CD8-positive, alpha-beta memory T cell (primary cell): ENCODE data around the gene DCTN4. TPM values are rescaled to one million over a fixed set of nuclear protein-coding genes. Genes with fewer than 3 reads are reported as not detected.
A peak's percentile ranks its signal among the peaks of the same experiment; 100 is the strongest.

Source experiments
- CTCF ChIA-PET: fragments of 350-600 bp; sonication (Branson Sonifier 250); formaldehyde crosslinking; loops from one replicate; lab custom pipeline; 2021; ENCODE audit warnings: antibody characterized with exemption; lab: Charles Lee
- POLR2A ChIA-PET: fragments of 350-600 bp; sonication (Branson Sonifier 250); formaldehyde crosslinking; loops from one replicate; lab custom pipeline; 2021; ENCODE audit warnings: antibody characterized with exemption; lab: Charles Lee
- DNase-seq, 5 donors: peaks; one replicate each; pipeline versions ENCODE4 v3.0.0 to v3.0.0-alpha.2; 2020 to 2022; ENCODE audit warnings: mixed read lengths in 1 of 5
- H3K27ac ChIP-seq: one replicate; pipeline ENCODE4 v1.7.0; 2013; ENCODE audit warnings: low read depth, mild to moderate bottlenecking, low read length, moderate library complexity
- H3K27me3 ChIP-seq: 2 replicates; pipeline ENCODE4 v1.7.0; 2013; ENCODE audit warnings: low read length, mild to moderate bottlenecking; ENCODE audit not compliant: insufficient read depth, poor library complexity, severe bottlenecking
- H3K36me3 ChIP-seq: 2 replicates; pipeline ENCODE4 v1.7.0; 2013; ENCODE audit warnings: mild to moderate bottlenecking, low read length, moderate library complexity; ENCODE audit not compliant: insufficient read depth
- H3K4me1 ChIP-seq: 2 replicates; pipeline ENCODE4 v1.7.0; 2013; ENCODE audit warnings: mild to moderate bottlenecking, low read length, moderate library complexity; ENCODE audit not compliant: insufficient read depth
- H3K4me3 ChIP-seq: 2 replicates; pipeline ENCODE4 v1.7.0; 2013; ENCODE audit warnings: mild to moderate bottlenecking, low read length
- H3K9me3 ChIP-seq: 2 replicates; pipeline ENCODE4 v1.7.0; 2013; ENCODE audit warnings: mild to moderate bottlenecking, low read length
- H3K27ac Mint-ChIP-seq, 8 donors: one replicate each; pipeline ENCODE4 v1.8.0; 2020 to 2021; ENCODE audit warnings: mixed read lengths in 8 of 8, mild to moderate bottlenecking in 6 of 8, inconsistent platforms in 3 of 8, moderate library complexity in 3 of 8
- H3K27me3 Mint-ChIP-seq, 2 donors: one replicate each; pipeline ENCODE4 v1.8.0; 2020 to 2021; ENCODE audit warnings: mixed read lengths in 2 of 2, mild to moderate bottlenecking in 1 of 2, moderate library complexity in 1 of 2
- H3K36me3 Mint-ChIP-seq, 3 donors: one replicate each; pipeline ENCODE4 v1.8.0; 2020 to 2021; ENCODE audit warnings: mixed read lengths in 3 of 3, inconsistent platforms in 1 of 3, mild to moderate bottlenecking in 1 of 3
- H3K4me1 Mint-ChIP-seq, 3 donors: one replicate each; pipeline ENCODE4 v1.8.0; 2020 to 2021; ENCODE audit warnings: mixed read lengths in 3 of 3, inconsistent platforms in 1 of 3, mild to moderate bottlenecking in 1 of 3
- H3K4me3 Mint-ChIP-seq, 7 donors: one replicate each; pipeline ENCODE4 v1.8.0; 2020 to 2021; ENCODE audit warnings: mixed read lengths in 7 of 7, mild to moderate bottlenecking in 6 of 7, moderate library complexity in 4 of 7, inconsistent platforms in 2 of 7
- H3K9me3 Mint-ChIP-seq, 5 donors: one replicate each; pipeline ENCODE4 v1.8.0; 2020 to 2022; ENCODE audit warnings: mixed read lengths in 5 of 5, mild to moderate bottlenecking in 3 of 5, moderate library complexity in 2 of 5, inconsistent platforms in 1 of 5
- polyA plus RNA-seq: library from polyadenylated mRNA; unstranded; fragments of 300-500 nt; fragmentation: Illumina TruSeq; gene quantifications from one replicate; pipeline ENCODE4 v1.2.3, GENCODE V29; 2021
- total RNA-seq, 2 experiments: library from RNA; stranded (reverse); gene quantifications; one replicate each; pipeline ENCODE4 v1.2.3, GENCODE V29; 2021

DCTN4 gene
- total and polyA plus RNA-seq, 3 experiments from 2014 or later, result 10.4 to 39.6 (median 37.0) TPM

- CTCF ChIA-PET, result interaction anchor here (1.3 to 2.5 kb wide), 6 partner anchors 10 to 82 kb away, joined by 3 to 19 read pairs (median 4); partner anchors contain the start of genes IRGM and RBM22
- POLR2A ChIA-PET, result interaction anchor here (1.2 to 1.7 kb wide), 2 partner anchors 24 to 64 kb away, joined by 9 to 29 read pairs; partner anchors contain the start of genes DCTN4 and IRGM
- H3K27ac ChIP-seq, result peak overlapping the region; percentile 3
- peaks cover 64 to 89% (median 74%) of the 10 kb centered on the region in 3 donors for H3K4me1 Mint-ChIP-seq
- H3K27me3 Mint-ChIP-seq, result peaks cover 0 to 2% of the 10 kb centered on the region in 2 donors
- H3K4me3 ChIP-seq, result peak overlapping the region; percentile 54
- no peaks in the 10 kb centered on the region for H3K36me3 ChIP-seq
- H3K4me1 ChIP-seq, result peaks cover 49% of the 10 kb centered on the region
- H3K36me3 Mint-ChIP-seq, result peaks cover 0 to 6% (median 0%) of the 10 kb centered on the region in 3 donors
- no peaks in the 10 kb centered on the region for H3K27me3 ChIP-seq
- no peaks in the 10 kb centered on the region for H3K9me3 Mint-ChIP-seq
- peak overlapping the region in 5 of 7 donors; percentile 65 to 81 (median 75) for H3K4me3 Mint-ChIP-seq
- H3K27ac Mint-ChIP-seq, result peak overlapping the region; percentile 81 to 97 (median 86)
- no peaks in the 10 kb centered on the region for H3K9me3 ChIP-seq
- no peak for DNase-seq
Measured at GRCh38 chr5:150782850-150783249, 24.0 kb upstream of the DCTN4 start.

DNA sequence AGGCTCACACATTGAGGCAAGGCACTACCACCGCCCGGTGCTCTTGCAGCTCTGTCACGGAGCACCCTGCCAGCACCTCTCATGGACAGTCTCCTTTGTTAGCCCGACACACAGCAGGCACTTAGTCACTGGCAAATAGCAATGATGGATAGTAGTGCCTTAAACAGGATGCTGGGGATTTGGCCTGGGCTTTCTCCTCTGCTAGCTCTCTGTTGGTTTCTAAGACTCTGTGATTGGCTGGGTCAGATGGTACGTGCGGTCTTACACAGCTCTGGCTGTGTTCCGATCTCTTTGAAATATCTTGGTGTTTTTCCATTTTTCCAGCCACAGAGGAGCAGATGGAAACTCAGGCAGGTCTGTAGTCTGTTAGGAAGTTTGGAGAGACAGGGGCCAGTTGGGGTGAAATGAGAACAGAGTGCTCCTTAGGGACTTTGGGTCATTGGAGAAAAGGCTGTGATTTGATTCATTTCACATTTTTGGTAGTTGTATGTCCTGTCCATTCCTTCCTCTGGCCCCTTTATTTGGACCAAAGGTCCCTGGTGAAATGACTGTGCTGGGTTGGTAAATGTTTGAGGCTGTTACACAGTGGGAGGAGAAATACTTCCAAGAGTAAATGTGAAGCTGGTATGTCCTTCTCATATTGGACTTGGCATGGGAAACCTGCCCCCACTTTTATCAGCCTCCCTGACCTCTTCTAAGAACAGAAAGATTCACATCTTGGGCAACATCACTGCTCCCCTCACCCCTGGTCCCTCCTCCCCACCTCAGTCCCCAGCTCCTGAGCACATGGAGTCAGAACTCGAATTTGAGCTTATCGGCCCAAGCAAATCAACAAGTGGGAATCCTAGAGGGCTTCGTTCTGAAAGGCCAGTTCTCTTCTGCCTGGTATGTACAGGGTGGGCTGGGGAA, 23.1 kb upstream of the DCTN4 start:
- CTCF ChIA-PET, result interaction anchor here (1.0 to 4.2 kb wide), 6 partner anchors 8 to 81 kb away, joined by 3 to 24 read pairs (median 10); partner anchors contain the start of genes IRGM and RBM22
- H3K36me3 ChIP-seq, result no peaks in the 10 kb centered on the region
- H3K4me1 Mint-ChIP-seq, result peaks cover 67 to 87% (median 74%) of the 10 kb centered on the region in 3 donors
- peaks cover 53% of the 10 kb centered on the region for H3K4me1 ChIP-seq
- peak overlapping the region; percentile 67 to 97 (median 83) for H3K27ac Mint-ChIP-seq
- no peak overlapping the region for H3K27ac ChIP-seq
- H3K27me3 ChIP-seq, result no peaks in the 10 kb centered on the region
- peaks cover 0 to 3% of the 10 kb centered on the region in 2 donors for H3K27me3 Mint-ChIP-seq
- no peak overlapping the region for H3K4me3 ChIP-seq
- peak overlapping the region in 4 of 7 donors; percentile 4 to 23 (median 14) for H3K4me3 Mint-ChIP-seq
- no peaks in the 10 kb centered on the region for H3K9me3 Mint-ChIP-seq
- H3K9me3 ChIP-seq, result no peaks in the 10 kb centered on the region
- peaks cover 0 to 6% (median 0%) of the 10 kb centered on the region in 3 donors for H3K36me3 Mint-ChIP-seq
- POLR2A ChIA-PET, result no interaction called here
- no peak for DNase-seq

DNA sequence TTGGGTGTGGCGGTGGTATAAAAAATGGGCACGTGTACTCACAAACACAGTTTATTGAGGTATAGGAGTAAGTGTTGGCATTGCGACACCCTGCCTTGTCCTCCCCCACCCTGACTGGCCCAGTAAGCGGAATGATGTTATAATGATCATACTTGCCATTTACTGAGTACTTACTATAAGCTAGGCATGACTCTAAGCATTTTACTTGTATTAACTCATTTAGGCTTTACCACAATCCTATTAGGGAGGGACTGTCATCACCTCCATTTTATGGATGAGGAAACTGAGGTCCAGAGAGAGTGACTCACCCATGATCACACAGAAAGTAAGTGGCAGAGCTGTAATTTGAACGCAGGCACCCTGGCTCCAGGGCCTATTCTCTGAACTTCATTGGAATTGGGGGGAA, 22.0 kb upstream of the DCTN4 start:
- peak overlapping the region; percentile 13 to 98 (median 93) for H3K4me3 Mint-ChIP-seq
- ChIA-PET POLR2A (no interaction called here), CTCF (interaction anchor here (2.5 to 4.2 kb wide), 3 partner anchors 8 to 80 kb away, joined by 5 to 25 read pairs (median 24); partner anchors contain the start of gene RBM22)
- Histone ChIP-seq H3K27ac (no peak overlapping the region), H3K4me3 (no peak overlapping the region), H3K9me3 (no peaks in the 10 kb centered on the region), H3K4me1 (peaks cover 53% of the 10 kb centered on the region), H3K27me3 (no peaks in the 10 kb centered on the region), H3K36me3 (no peaks in the 10 kb centered on the region)
- no peaks in the 10 kb centered on the region for H3K9me3 Mint-ChIP-seq
- H3K27me3 Mint-ChIP-seq, result peaks cover 0 to 3% of the 10 kb centered on the region in 2 donors
- peak overlapping the region; percentile 63 to 95 (median 81) for H3K27ac Mint-ChIP-seq
- DNase-seq, result no peak
- H3K4me1 Mint-ChIP-seq, result peaks cover 65 to 80% (median 73%) of the 10 kb centered on the region in 3 donors
- H3K36me3 Mint-ChIP-seq, result peaks cover 0 to 5% (median 0%) of the 10 kb centered on the region in 3 donors

DNA sequence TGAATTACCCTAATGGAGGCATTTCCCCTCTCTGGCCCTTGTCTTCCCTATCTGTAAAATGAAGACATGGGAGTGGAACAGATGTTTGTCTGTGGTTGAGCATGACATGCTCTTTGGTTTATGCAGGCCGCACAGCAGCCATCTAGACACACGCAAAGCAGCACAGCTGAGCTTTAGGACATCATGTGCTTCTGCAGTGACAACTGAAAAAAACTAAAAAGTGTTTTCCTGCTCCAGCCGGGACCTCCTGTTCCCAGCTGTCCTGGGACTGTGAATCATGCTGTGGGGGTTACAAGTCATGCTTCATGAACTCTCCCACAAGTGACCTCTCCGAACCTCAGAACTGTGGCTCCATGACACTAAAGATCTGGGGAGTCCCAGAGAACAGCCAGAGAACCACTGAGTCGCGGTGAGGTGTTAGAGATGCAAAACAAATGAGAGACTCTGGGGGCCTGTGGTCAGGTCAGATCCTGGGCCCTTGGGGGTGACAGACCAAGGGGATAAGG, 21.4 kb upstream of the DCTN4 start:
- H3K36me3 Mint-ChIP-seq, result peaks cover 0 to 4% (median 0%) of the 10 kb centered on the region in 3 donors
- POLR2A ChIA-PET, result no interaction called here
- peak overlapping the region; percentile 54 to 95 (median 81) for H3K27ac Mint-ChIP-seq
- H3K4me1 Mint-ChIP-seq, result peaks cover 62 to 76% (median 71%) of the 10 kb centered on the region in 3 donors
- CTCF ChIA-PET, result interaction anchor here (0.7 to 4.2 kb wide), 6 partner anchors 9 to 79 kb away, joined by 3 to 41 read pairs (median 14); partner anchors contain the start of genes DCTN4 and RBM22
- peak overlapping the region; percentile 87 to 98 (median 95) for H3K4me3 Mint-ChIP-seq
- Histone ChIP-seq H3K4me1 (peaks cover 53% of the 10 kb centered on the region), H3K27ac (no peak overlapping the region), H3K36me3 (no peaks in the 10 kb centered on the region), H3K9me3 (no peaks in the 10 kb centered on the region), H3K4me3 (no peak overlapping the region), H3K27me3 (no peaks in the 10 kb centered on the region)
- H3K27me3 Mint-ChIP-seq, result peaks cover 1 to 7% of the 10 kb centered on the region in 2 donors
- H3K9me3 Mint-ChIP-seq, result no peaks in the 10 kb centered on the region
- DNase-seq, result peak in 1 of 5 donors; percentile 54

DNA sequence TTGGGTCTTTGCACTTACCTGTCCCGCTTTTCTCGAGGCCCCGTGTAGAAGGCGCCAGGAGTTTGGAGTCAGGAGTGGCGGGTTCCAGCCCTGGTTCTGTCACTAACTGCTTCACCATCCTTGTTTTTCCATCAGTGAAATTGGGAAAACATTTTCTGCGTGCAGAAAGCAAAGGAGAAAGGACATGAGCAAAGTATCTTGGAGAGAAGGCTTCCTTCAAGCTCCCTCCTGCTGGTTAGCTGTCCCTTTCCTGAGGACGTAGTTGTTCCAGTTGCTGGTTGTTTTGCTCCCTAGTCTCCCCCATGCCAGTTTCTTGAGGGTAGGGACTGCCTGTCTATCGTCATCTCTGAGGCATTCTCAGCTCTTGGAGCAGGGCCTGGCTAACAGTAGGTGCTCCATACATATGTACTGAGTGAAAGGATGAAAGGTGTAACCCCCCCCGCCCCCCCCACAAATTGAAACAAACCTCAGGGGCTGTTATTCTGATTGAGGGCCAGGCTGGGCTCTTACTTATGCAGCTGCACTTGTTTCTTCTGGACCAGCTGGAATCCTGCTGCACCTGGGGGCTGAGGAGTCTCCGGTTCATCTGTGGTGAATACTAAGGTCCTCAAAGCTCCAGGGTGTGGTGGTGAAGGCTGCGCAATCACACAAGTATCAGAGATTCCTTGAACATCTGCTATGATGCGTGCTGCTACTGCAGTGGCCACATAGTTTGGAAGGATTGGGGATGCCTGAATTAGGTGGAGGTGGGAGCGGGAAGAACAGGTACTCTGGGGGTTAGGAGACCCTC, 20.8 kb upstream of the DCTN4 start:
- Mint-ChIP-seq H3K36me3 (peaks cover 0 to 4% (median 0%) of the 10 kb centered on the region in 3 donors), H3K9me3 (no peaks in the 10 kb centered on the region), H3K27ac (peak overlapping the region; percentile 86 to 95 (median 92)), H3K27me3 (peaks cover 1 to 7% of the 10 kb centered on the region in 2 donors), H3K4me1 (peaks cover 59 to 71% (median 64%) of the 10 kb centered on the region in 3 donors), H3K4me3 (peak overlapping the region; percentile 89 to 98 (median 95))
- H3K27ac ChIP-seq, result peak overlapping the region; percentile 59
- H3K36me3 ChIP-seq, result no peaks in the 10 kb centered on the region
- peak overlapping the region; percentile 67 for H3K4me3 ChIP-seq
- H3K9me3 ChIP-seq, result no peaks in the 10 kb centered on the region
- ChIA-PET POLR2A (interaction anchor here (1.9 kb wide), 1 partner anchor 79 kb away, joined by 6 read pairs; the partner anchor contains the start of gene RBM22), CTCF (interaction anchor here (0.7 to 4.2 kb wide), 12 partner anchors 9 to 321 kb away, joined by 3 to 41 read pairs (median 5); partner anchors contain the start of genes DCTN4, IRGM and RBM22)
- no peaks in the 10 kb centered on the region for H3K27me3 ChIP-seq
- no peak for DNase-seq
- H3K4me1 ChIP-seq, result peaks cover 49% of the 10 kb centered on the region

DNA sequence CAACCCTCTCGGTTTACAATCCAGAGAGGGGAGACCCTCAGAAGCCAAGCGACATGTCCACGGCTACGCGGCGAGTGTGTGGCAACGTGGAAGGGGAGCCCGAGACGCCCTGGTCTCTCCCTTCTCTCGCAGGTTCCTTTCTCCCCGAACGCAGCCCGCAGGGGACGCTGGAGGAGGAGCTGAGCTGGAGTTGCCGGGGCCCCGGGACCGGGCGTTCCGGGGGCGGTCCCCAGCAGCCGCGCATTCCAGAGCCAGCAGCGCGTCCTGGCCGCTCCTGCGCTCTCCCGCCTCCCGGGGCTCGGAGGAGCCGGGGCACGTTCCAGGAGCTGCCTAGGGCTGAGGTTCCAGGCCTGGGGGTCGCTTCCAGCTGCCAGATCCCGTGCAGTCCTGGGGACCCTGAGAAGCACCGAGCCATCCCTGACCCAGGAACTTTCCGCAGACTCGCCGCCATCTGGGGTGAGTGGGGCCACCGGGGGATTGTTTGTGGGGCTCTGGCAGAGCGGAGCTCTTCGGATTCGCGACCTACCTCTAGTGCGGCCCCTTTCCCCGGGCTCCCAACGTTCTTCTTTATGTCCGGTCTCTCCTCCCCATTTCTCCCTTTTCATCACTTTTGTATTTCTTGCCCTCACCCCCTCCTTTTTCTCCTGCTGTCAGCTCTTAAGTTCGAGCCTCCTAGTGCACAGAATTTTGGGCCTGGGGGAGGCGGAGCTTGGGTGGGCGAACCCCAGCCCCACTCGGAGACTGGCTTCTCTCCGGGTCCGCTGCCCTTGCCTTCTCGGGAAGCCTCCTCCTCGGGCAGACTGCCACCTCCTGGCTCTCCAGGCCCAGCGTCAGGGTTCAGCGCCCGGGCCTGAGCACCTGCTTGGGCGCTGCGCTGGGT, 19.9 kb upstream of the DCTN4 start, which contains the start of gene SMIM3:
Gene SMIM3, plus strand, starts transcription at position 241 of the 880 bp plus-strand sequence. CDS start 16,684 bp downstream, outside the sequence.
- Histone ChIP-seq H3K27ac (peak within 1 kb of the TSS; percentile 59), H3K27me3 (no peaks in the 10 kb centered on the region), H3K4me3 (peak within 1 kb of the TSS; percentile 67), H3K36me3 (no peaks in the 10 kb centered on the region), H3K4me1 (peaks cover 41% of the 10 kb centered on the region), H3K9me3 (no peaks in the 10 kb centered on the region)
- ChIA-PET CTCF (interaction anchor here (0.8 to 4.2 kb wide), 14 partner anchors 10 to 329 kb away, joined by 3 to 41 read pairs (median 4); partner anchors contain the start of genes DCTN4, IRGM, RBM22 and RPS14), POLR2A (interaction anchor here (0.8 to 1.9 kb wide), 3 partner anchors 11 to 78 kb away, joined by 4 to 11 read pairs (median 6); partner anchors contain the start of genes DCTN4 and RBM22)
- H3K27ac Mint-ChIP-seq, result peak within 1 kb of the TSS; percentile 86 to 95 (median 92)
- H3K9me3 Mint-ChIP-seq, result no peaks in the 10 kb centered on the region
- peaks cover 6 to 7% of the 10 kb centered on the region in 2 donors for H3K27me3 Mint-ChIP-seq
- DNase-seq, result peak; percentile 32 to 76 (median 48)
- peak within 1 kb of the TSS; percentile 89 to 98 (median 95) for H3K4me3 Mint-ChIP-seq
- peaks cover 51 to 63% (median 56%) of the 10 kb centered on the region in 3 donors for H3K4me1 Mint-ChIP-seq
- H3K36me3 Mint-ChIP-seq, result peaks cover 0 to 4% (median 0%) of the 10 kb centered on the region in 3 donors
